HG03060 (cell line): ENCODE data around the gene HOXB3.

Experiments used
- ATAC-seq: cut with Tn5 transposase; IDR thresholded peaks from one replicate; pipeline ENCODE4 v1.9.1; 2021; ENCODE audit warnings: low read depth, moderate number of reproducible peaks; ENCODE audit not compliant: unreplicated experiment

Gene HOXB3

GRCh38 chr17:48559840-48560817, 29.9 kb downstream of the HOXB3 start:
- ATAC-seq: no peak

- no peak for ATAC-seq
These were observed 30.8 kb downstream of the HOXB3 start for GRCh38 chr17:48559122-48559839.

- no peak for ATAC-seq
These were observed 31.3 kb downstream of the HOXB3 start for GRCh38 chr17:48558831-48559121.

- no peak for ATAC-seq
These were observed 31.8 kb downstream of the HOXB3 start for GRCh38 chr17:48558057-48558830.

GRCh38 chr17:48556576-48557401, 33.3 kb downstream of the HOXB3 start:
- ATAC-seq: no peak

- ATAC-seq: no peak
These were observed 33.8 kb downstream of the HOXB3 start for GRCh38 chr17:48556229-48556575.

GRCh38 chr17:48555258-48556228, 34.5 kb downstream of the HOXB3 start:
- no peak for ATAC-seq

- ATAC-seq: no peak
These were observed 35.4 kb downstream of the HOXB3 start for GRCh38 chr17:48554412-48555257.

GRCh38 chr17:48553826-48554225, 36.2 kb downstream of the HOXB3 start:
- no peak for ATAC-seq

GRCh38 chr17:48553190-48553547, 36.9 kb downstream of the HOXB3 start:
- ATAC-seq: no peak

GRCh38 chr17:48552466-48553189, 37.4 kb downstream of the HOXB3 start:
- no peak for ATAC-seq

- no peak for ATAC-seq
These were observed 38.2 kb downstream of the HOXB3 start for GRCh38 chr17:48551596-48552465.

GRCh38 chr17:48551214-48551555, 38.9 kb downstream of the HOXB3 start:
- no peak for ATAC-seq

GRCh38 chr17:48550502-48551213, 39.4 kb downstream of the HOXB3 start:
- no peak for ATAC-seq

- no peak for ATAC-seq
These were observed 40.0 kb downstream of the HOXB3 start for GRCh38 chr17:48549914-48550501.

- no peak for ATAC-seq
These were observed 40.8 kb downstream of the HOXB3 start for GRCh38 chr17:48549281-48549630.
